Ovary (tissue), 3 donors: Measurements from ENCODE around the gene PARD3B.

Experiments
- POLR2A ChIP-seq: fragments of 450-650 bp; IDR thresholded peaks from one replicate; pipeline ENCODE4 v1.6.1; 2017; ENCODE audit warnings: antibody characterized with exemption, mild to moderate bottlenecking, moderate library complexity
- TF ChIP-seq, protein P1 (sequence below), 3 donors: fragments of 450-650 bp in 2 of 3; fragments of 200-600 bp in 1 of 3; IDR thresholded peaks; one replicate each; pipeline versions ENCODE4 v1.5.1 to v1.8.0; 2016 to 2022; ENCODE audit warnings: antibody characterized with exemption in 3 of 3, mild to moderate bottlenecking in 1 of 3
- donor health status: DM: no; HTN: no; CAD: no.

DNA sequence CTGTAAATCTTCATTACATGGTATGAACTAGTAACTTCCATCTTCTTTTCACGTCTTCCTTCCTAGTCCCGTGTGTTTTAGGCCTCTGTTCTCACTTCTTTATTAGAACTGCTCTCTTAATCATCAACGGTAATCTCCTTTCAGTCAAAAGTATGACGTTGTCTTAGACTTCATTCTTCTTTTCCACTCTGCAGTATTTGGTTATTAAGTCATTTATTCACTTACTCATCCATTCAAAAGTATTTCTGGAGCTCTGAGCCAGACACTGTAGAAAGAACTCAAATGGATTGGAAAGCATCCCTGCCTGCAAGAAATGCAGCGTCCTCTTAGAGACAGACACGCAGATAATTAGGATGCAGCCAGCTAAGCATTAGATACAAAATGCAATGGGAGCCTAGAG is 642.5 kb downstream of the PARD3B start:
- TF ChIP-seq, protein P1, sequence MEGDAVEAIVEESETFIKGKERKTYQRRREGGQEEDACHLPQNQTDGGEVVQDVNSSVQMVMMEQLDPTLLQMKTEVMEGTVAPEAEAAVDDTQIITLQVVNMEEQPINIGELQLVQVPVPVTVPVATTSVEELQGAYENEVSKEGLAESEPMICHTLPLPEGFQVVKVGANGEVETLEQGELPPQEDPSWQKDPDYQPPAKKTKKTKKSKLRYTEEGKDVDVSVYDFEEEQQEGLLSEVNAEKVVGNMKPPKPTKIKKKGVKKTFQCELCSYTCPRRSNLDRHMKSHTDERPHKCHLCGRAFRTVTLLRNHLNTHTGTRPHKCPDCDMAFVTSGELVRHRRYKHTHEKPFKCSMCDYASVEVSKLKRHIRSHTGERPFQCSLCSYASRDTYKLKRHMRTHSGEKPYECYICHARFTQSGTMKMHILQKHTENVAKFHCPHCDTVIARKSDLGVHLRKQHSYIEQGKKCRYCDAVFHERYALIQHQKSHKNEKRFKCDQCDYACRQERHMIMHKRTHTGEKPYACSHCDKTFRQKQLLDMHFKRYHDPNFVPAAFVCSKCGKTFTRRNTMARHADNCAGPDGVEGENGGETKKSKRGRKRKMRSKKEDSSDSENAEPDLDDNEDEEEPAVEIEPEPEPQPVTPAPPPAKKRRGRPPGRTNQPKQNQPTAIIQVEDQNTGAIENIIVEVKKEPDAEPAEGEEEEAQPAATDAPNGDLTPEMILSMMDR (IDR thresholded peaks at IDR 0.05), result no peak
- TF ChIP-seq POLR2A, result no peak
